K562 (cell line): Measurements from ENCODE around the gene PATJ. TPM values are rescaled to one million over a fixed set of nuclear protein-coding genes. Genes with fewer than 3 reads are reported as not detected.

Experiments
- ATAC-seq: fragments of 200-7000 bp; cut with Tn5 transposase; 3 replicates; pipeline ENCODE4 v1.9.1; 2020; ENCODE audit warnings: moderate library complexity
- BruUV-seq: library from RNA; stranded (reverse); fragments of 400-500 nt; replicated peaks from 2 replicates; lab custom pipeline; 2021; lab: Mats Ljungman, UMichigan
- CTCF ChIA-PET: fragments of 300-600 bp; formaldehyde crosslinking; extraction: SDS; loops from one replicate; lab custom pipeline; 2021; ENCODE audit warnings: low intra/inter-chr PET ratio; lab: Yijun Ruan, JAX
- POLR2A ChIA-PET: fragments of 300-600, 350-650 bp; sonication (Branson Sonifier 250); formaldehyde crosslinking; extraction: SDS; loops from one replicate; lab custom pipeline; 2021; ENCODE audit warnings: antibody characterized with exemption, inconsistent platforms; lab: Yijun Ruan, JAX
- DNase-seq, 4 experiments: peaks; one replicate each; pipeline versions ENCODE4 v3.0.0 to v3.0.0-alpha.2; 2011 to 2018; ENCODE audit warnings: low spot score in 3 of 4, mixed read lengths in 3 of 4; ENCODE audit errors: extremely low read depth in 1 of 4
- FAIRE-seq: peaks from 2 replicates; lab custom pipeline; 2011; peaks lifted over from hg19 to GRCh38; lab: Jason Lieb, UNC
- H2AFZ ChIP-seq: 2 replicates; pipeline ENCODE4 v1.6.0; 2011; ENCODE audit warnings: low read depth, low read length, control low read depth, inconsistent platforms
- H3K27ac ChIP-seq: fragments of 200-600 bp; 3 replicates; pipeline ENCODE4 v1.8.0; 2011; ENCODE audit warnings: low read depth, mild to moderate bottlenecking, control low read depth, inconsistent platforms, low read length, moderate library complexity, mixed read lengths; ENCODE audit errors: extremely low read depth
- H3K27me3 ChIP-seq, 2 experiments: fragments of 300-600 bp in 1 of 2; 2 replicates in 1 of 2; 3 replicates in 1 of 2; pipeline versions ENCODE4 v1.6.0 to v1.8.0; 2011; ENCODE audit warnings: inconsistent platforms in 2 of 2, low read length in 2 of 2, mild to moderate bottlenecking in 1 of 2, mixed read lengths in 1 of 2, moderate library complexity in 1 of 2; ENCODE audit not compliant: control insufficient read depth in 2 of 2, insufficient read depth in 2 of 2
- H3K36me3 ChIP-seq: fragments of 300-600 bp; 3 replicates; pipeline ENCODE4 v1.8.0; 2011; ENCODE audit warnings: mild to moderate bottlenecking, low read length, inconsistent platforms; ENCODE audit not compliant: control insufficient read depth, insufficient read depth
- H3K4me1 ChIP-seq, 2 experiments: fragments of 200-600 bp in 1 of 2; replicated peaks in 1 of 2; 2 replicates in 1 of 2; 3 replicates in 1 of 2; pipeline versions ENCODE4 v1.5.1 to v1.8.0; 2011; ENCODE audit warnings: inconsistent platforms in 2 of 2, low read length in 2 of 2, mild to moderate bottlenecking in 1 of 2, mixed read lengths in 1 of 2, moderate library complexity in 1 of 2; ENCODE audit not compliant: control insufficient read depth in 2 of 2, insufficient read depth in 2 of 2
- H3K4me2 ChIP-seq: 2 replicates; pipeline ENCODE4 v1.6.1; 2011; ENCODE audit warnings: low read length, control low read depth, inconsistent platforms, mixed read lengths; ENCODE audit not compliant: insufficient read depth
- H3K4me3 ChIP-seq: fragments of 200-600 bp; sonication (generic), shearing (Covaris generic); 2 replicates; pipeline ENCODE4 v1.5.1; 2016; ENCODE audit warnings: control low read depth, inconsistent platforms
- H3K79me2 ChIP-seq: fragments of 200-600 bp; 3 replicates; pipeline ENCODE4 v1.8.0; 2011; ENCODE audit warnings: low read length, inconsistent platforms; ENCODE audit not compliant: control insufficient read depth, insufficient read depth
- H3K9ac ChIP-seq, 2 experiments: 2 replicates each; pipeline versions ENCODE4 v1.6.0 to v1.6.1; 2011; ENCODE audit warnings: low read depth in 2 of 2, low read length in 2 of 2, control low read depth in 1 of 2, inconsistent platforms in 1 of 2, mild to moderate bottlenecking in 1 of 2, mixed read lengths in 1 of 2; ENCODE audit not compliant: insufficient read depth in 1 of 2
- H3K9me1 ChIP-seq: one replicate; pipeline ENCODE4 v1.6.0; 2011; ENCODE audit warnings: inconsistent platforms, mild to moderate bottlenecking, low read length, moderate library complexity; ENCODE audit not compliant: control insufficient read depth, insufficient read depth
- H3K9me3 ChIP-seq: replicated peaks from 2 replicates; pipeline ENCODE4 v1.5.1; 2011; ENCODE audit warnings: low read depth, low read length, inconsistent platforms; ENCODE audit not compliant: control insufficient read depth, insufficient read depth
- H4K20me1 ChIP-seq: replicated peaks from 2 replicates; pipeline ENCODE4 v1.6.1; 2011; ENCODE audit warnings: low read length, inconsistent platforms, mixed read lengths; ENCODE audit not compliant: control insufficient read depth, insufficient read depth
- CHD4 ChIP-seq: fragments of 200-600 bp; sonication (generic); IDR thresholded peaks from 3 replicates; pipeline ENCODE4 v1.6.1; 2012; ENCODE audit warnings: low read depth, mild to moderate bottlenecking, mixed read lengths, low read length, inconsistent platforms; ENCODE audit not compliant: insufficient read depth, insufficient replicate concordance, poor library complexity, severe bottlenecking
- ESRRA ChIP-seq: fragments of 450-650 bp; IDR thresholded peaks from 2 replicates; pipeline ENCODE4 v1.6.1; 2014; ENCODE audit warnings: low read depth, mild to moderate bottlenecking, moderate library complexity, borderline replicate concordance
- KDM2B ChIP-seq: fragments of 250-450 bp; sonication (Bioruptor Pico); IDR thresholded peaks from 2 replicates; pipeline ENCODE4 v1.8.0; 2021; ENCODE audit warnings: mild to moderate bottlenecking, moderate library complexity
- MAZ ChIP-seq, 2 experiments: fragments of 450-650 bp in 1 of 2; sonication (generic) in 1 of 2; formaldehyde crosslinking; IDR thresholded peaks in 1 of 2; conservative IDR thresholded peaks in 1 of 2; 2 replicates each; pipeline versions ENCODE4 v1.4.0 to v1.5.0; 2020; ENCODE audit warnings: mild to moderate bottlenecking in 1 of 2, missing genetic modification reagents in 1 of 2
- MLLT1 ChIP-seq, 2 experiments: fragments of 450-650 bp; IDR thresholded peaks; 2 replicates each; pipeline ENCODE4 v1.6.1; 2016
- MTA3 ChIP-seq: fragments of 450-650 bp; formaldehyde crosslinking; IDR thresholded peaks from 2 replicates; pipeline ENCODE4 v1.6.1; 2017; ENCODE audit warnings: mild to moderate bottlenecking, borderline replicate concordance
- RNF2 ChIP-seq: sonication (generic); IDR thresholded peaks from 2 replicates; pipeline ENCODE4 v1.6.1; 2016
- ZNF445 ChIP-seq: fragments of 250-450 bp; sonication (Bioruptor Pico); IDR thresholded peaks from 2 replicates; pipeline ENCODE4 v1.4.0; 2020; ENCODE audit warnings: low read depth, mild to moderate bottlenecking, moderate library complexity
- ZNF717 ChIP-seq: fragments of 250-450 bp; sonication (Bioruptor Pico); IDR thresholded peaks from 2 replicates; pipeline ENCODE4 v1.5.0; 2021
- WGBS: fragments of 100-300 bp; shearing (Covaris generic); methylation state at CpG from one replicate; pipeline ENCODE4 v1.1.6; 2016; ENCODE audit warnings: low coverage, mixed read lengths; ENCODE audit not compliant: insufficient coverage; ENCODE audit errors: missing lambda C conversion rate; 5-methylcytosine and 5-hydroxymethylcytosine counted together
- in situ Hi-C: fragments of 300-500 bp; cut with MboI; formaldehyde crosslinking; loops from 4 replicates; pipeline ENCODE4 v1.15.0; 2018; ENCODE audit warnings: inconsistent platforms, mixed read lengths
- intact Hi-C: fragments of 100-400 bp; cut with micrococcal nuclease; formaldehyde crosslinking; loops from 2 replicates; pipeline ENCODE4 v1.14.2; 2022
- polyA plus RNA-seq, 8 experiments: library from polyadenylated mRNA; depleted of rRNA in 4 of 8; stranded (reverse) in 5 of 8; unstranded in 3 of 8; fragments of >200 nt; fragmentation: Nextera tagmentation in 2 of 8; fragmentation: Illumina TruSeq in 1 of 8; extraction: Ambion mirVana in 2 of 8; extraction: Trizol in 1 of 8; gene quantifications; 2 replicates each; pipeline versions ENCODE4 v1.2.1 to v1.2.3, GENCODE V29; 2011 to 2014; ENCODE audit warnings: inconsistent platforms in 1 of 8, missing spikeins in 1 of 8
- total RNA-seq, 7 experiments: library from RNA; depleted of rRNA in 6 of 7; stranded (reverse); fragments of >200 nt in 6 of 7; fragmentation: Illumina TruSeq in 2 of 7; extraction: Trizol in 2 of 7; gene quantifications; 2 replicates each; pipeline versions ENCODE4 v1.2.1 to v1.2.3, GENCODE V29; 2011 to 2021; ENCODE audit warnings: low replicate concordance in 1 of 7

Gene PATJ
- total and polyA plus RNA-seq, 9 of the 15 experiments (the other 6 are each of a cell fraction or from before 2014, with no cell fraction given): 0.22 TPM; not detected in 8

DNA sequence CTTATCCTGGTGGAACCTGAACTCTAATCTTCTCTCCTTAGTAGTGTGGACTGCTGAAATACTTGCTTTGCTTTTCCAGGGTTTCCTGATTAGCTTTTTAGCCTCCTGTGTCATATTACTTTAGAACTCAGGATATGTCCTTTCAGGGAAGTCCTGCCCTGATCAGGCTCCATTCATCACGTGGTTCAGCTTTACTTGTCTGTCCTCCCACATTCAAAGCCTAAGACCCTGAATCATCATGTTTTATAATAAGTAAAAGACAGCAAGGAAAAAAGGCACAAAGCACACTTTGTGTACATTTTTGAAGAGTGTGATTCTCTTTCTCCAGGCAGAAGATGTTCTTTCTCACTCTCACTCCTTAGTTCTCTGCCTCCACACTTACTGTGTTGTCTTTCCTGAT is 70.6 kb downstream of the PATJ start:
- Histone ChIP-seq H3K4me3 (no peak overlapping the region), H3K9me1 (no peaks in the 10 kb centered on the region), H3K27ac (no peak overlapping the region), H3K79me2 (no peaks in the 10 kb centered on the region), H3K9me3 (no peaks in the 10 kb centered on the region), H3K4me1 (no peaks in the 10 kb centered on the region), H4K20me1 (no peaks in the 10 kb centered on the region), H3K36me3 (no peaks in the 10 kb centered on the region), H3K27me3 (peaks cover 5 to 8% of the 10 kb centered on the region in 2 experiments), H3K9ac (no peak overlapping the region), H2AFZ (no peak overlapping the region), H3K4me2 (no peak overlapping the region)
- BruUV-seq: no TSS peak
- POLR2A ChIA-PET: interaction anchor here (0.7 kb wide), 1 partner anchor 9 kb away, joined by 3 read pairs; no protein-coding TSS in a partner anchor
- intact Hi-C loops: no loop called here
- FAIRE-seq: no peak
- DNase-seq: no peak
- WGBS: 0% methylated on average over 1 of the region's 1 CpG
- in situ Hi-C loops: no loop called here
- ATAC-seq: no peak
- CTCF ChIA-PET: no interaction called here
- no peak for TF ChIP-seq MLLT1 (IDR thresholded peaks at IDR 0.05)
- no peak for TF ChIP-seq KDM2B (CRISPR knock-in tag)
- TF ChIP-seq ESRRA: no peak

DNA sequence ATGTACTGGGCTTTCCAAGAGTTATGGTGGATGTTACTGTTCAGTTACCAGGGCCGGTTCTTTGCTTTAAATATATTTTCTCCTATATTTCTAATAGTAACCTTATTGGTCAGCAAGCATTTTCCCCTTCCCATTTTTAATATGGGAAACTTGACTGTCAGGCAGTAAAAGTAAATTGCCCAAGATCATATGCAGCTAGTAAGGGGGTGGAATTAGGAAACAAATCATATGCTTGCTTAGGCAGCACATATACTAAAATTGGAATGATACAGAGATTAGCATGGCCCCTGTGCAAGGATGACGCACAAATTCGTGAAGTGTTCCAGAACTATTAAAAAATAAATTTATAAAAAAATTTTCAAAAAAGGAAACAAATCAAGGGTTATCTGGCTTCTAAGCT is 73.9 kb downstream of the PATJ start:
- WGBS: 0% methylated on average over 3 of the region's 3 CpGs
- no peak for FAIRE-seq
- no peak overlapping the region for H3K9ac ChIP-seq

More for the DNA sequence above, 73.9 kb downstream of the PATJ start:
- Histone ChIP-seq H3K9me1 (no peaks in the 10 kb centered on the region), H3K27ac (no peak overlapping the region), H3K27me3 (peaks cover 3 to 12% of the 10 kb centered on the region in 2 experiments; a peak in 4 of 5 replicates), H3K4me2 (no peak overlapping the region), H3K9me3 (no peaks in the 10 kb centered on the region), H2AFZ (no peak overlapping the region), H3K4me1 (no peaks in the 10 kb centered on the region), H4K20me1 (no peaks in the 10 kb centered on the region), H3K4me3 (no peak overlapping the region), H3K36me3 (no peaks in the 10 kb centered on the region), H3K79me2 (no peaks in the 10 kb centered on the region)
- DNase-seq (no peak), ATAC-seq (no peak)
- no TSS peak for BruUV-seq
- no peak for TF ChIP-seq RNF2
- TF ChIP-seq ZNF717 (CRISPR knock-in tag): no peak
- TF ChIP-seq ZNF445 (CRISPR knock-in tag): no peak
- TF ChIP-seq CHD4: no peak
- TF ChIP-seq MAZ (CRISPR knock-in tag; conservative IDR thresholded peaks at IDR 0.05 in 1 of 2, IDR thresholded peaks at IDR 0.05 in 1 of 2): no peak
- TF ChIP-seq MTA3: no peak
- in situ Hi-C loops (no loop called here), intact Hi-C loops (no loop called here)
- CTCF ChIA-PET: no interaction called here
- POLR2A ChIA-PET: no interaction called here
